HG02678 (cell line): ENCODE data around the gene PLEKHG1.

ENCODE experiments used
- ATAC-seq: cut with Tn5 transposase; IDR thresholded peaks from one replicate; pipeline ENCODE4 v1.9.1; 2021; ENCODE audit warnings: mild to moderate bottlenecking, moderate library complexity; ENCODE audit not compliant: unreplicated experiment

The PLEKHG1 gene

GRCh38 chr6:150637266-150637665 lies 37.6 kb downstream of the PLEKHG1 start:
- no peak for ATAC-seq

DNA sequence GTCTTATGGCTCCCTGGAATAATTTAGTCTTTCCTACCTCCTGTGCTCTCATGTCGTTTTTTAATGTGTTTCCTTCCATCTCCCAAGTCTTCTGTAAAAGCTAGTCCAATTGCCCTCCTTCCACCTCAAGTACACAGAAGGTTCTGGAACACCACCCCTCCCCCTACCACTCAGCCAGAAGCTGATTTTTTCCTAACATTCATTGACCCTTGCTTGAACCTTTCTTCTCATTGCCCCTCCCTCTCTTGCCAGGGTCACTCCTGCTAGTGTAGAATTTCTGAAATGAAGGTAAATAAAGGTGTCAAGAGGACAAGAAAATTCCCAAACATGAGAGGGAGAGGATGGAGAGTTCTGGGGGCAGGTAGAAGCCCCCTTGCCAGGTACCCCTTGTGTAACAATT lies 38.6 kb downstream of the PLEKHG1 start:
- no peak for ATAC-seq

DNA sequence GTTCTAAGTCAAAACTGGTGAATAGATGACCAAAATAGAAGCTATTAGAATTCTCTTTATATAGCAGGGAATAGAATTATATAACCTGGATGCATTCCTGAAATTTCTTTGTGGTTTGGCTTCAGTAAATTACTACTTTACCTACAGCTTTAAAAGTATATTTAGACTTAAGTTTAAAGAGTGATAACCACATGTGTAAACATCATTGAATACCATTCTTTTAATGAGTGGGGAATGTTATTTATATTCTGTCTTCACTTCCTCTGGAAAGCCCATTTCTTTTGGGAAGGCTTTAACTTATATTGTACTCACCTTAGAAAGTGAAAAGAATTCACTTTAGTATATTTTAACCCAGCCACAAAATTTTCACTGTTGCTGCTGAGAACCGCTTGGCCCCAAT lies 39.1 kb downstream of the PLEKHG1 start:
- no peak for ATAC-seq

- ATAC-seq, result no peak
Observed at GRCh38 chr6:150639823-150640331, 40.2 kb downstream of the PLEKHG1 start.

GRCh38 chr6:150640556-150641209 lies 41.0 kb downstream of the PLEKHG1 start:
- peak; percentile 57 for ATAC-seq

DNA sequence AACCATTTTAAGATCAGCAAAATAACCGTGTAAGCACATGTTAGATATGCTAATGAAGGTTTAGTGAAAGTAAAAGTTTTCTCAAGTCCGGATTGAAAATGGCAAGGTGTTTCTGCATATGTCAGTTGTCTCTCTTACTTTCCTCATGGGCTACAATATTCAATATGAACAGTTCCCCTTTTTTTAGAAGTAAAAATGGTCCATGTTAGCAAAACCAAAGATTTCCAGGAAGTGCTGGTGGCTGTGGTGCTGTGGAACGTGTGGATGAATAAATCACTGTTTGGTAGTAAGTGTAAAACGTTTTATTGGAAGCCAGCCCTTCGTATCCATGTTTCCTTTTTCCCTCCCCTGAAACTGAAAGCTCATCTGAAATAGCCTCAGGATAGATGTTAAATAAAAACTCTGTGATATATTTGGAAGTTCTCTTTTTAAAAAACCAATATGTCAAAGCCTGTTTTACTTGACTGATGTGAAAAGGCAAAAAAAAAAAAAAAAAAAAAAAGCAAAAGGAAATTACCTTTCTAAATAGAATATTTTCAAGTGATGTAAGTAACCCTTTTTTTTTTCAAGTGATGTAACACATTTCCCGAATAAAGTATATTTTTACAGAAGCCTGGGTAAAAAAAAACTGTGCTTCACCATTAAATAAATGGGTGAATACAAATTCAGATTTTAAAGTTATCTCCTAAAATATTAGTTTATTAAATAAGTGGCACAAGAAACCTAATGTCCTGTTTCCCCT lies 41.9 kb downstream of the PLEKHG1 start:
- ATAC-seq, result peak; percentile 59

DNA sequence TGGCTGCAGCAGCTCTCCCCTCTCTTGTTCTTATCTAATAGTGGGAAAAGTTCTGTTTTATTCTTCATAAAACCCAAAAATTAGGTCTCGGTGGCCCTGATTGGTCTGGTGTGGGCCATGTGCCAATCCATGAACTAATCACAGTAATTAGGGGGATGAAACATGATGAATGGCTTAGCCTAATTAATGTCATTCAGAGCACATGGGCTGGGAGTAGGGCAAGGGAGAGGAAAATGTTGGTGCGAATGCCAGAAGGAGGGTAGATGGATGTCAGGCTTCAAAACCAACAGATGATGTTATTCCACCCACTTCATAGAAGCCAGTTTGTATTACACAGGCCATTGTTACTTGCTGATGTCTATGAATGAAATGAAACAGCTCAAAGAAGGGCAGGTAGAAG lies 46.5 kb downstream of the PLEKHG1 start:
- ATAC-seq, result no peak

GRCh38 chr6:150647051-150647450 lies 47.4 kb downstream of the PLEKHG1 start:
- ATAC-seq, result no peak
